Measurements from ENCODE around the gene PCDHB11. TPM values are rescaled to one million over a fixed set of nuclear protein-coding genes. Genes with fewer than 3 reads are reported as not detected.
"Not testable (repeated sequence)": the region's sequence is repeated elsewhere in the genome, so short reads cannot be mapped to it uniquely, and the experiment has no call there.

The PCDHB11 gene
- total RNA-seq, 4 donors from 2014 or later = 0.20 to 1.5 (median 0.61) TPM

GRCh38 chr5:141175933-141176332, 23.5 kb upstream of the PCDHB11 start:
- WGBS, 2 donors (ENCODE audit: low coverage in 1 of 2) = 69 to 72% methylated on average over 1 of the region's 1 CpG
- no peaks in the 10 kb centered on the region for H3K36me3 ChIP-seq
- DNase-seq = no peak
- in situ Hi-C loops (cut with MboI; ENCODE audit: low pct_ligation_motif_present in 1 of 4, low pct_unique_long_range_greater_than_20kb in 1 of 4, low sequenced_read_pairs in 3 of 4) (no loop called here), intact Hi-C loops (cut with DNase I; ENCODE audit: low total_unique reads) (no loop called here)
- H3K27me3 ChIP-seq = peaks cover 18% of the 10 kb centered on the region
- H3K27ac ChIP-seq = no peak overlapping the region
- no peaks in the 10 kb centered on the region for H3K4me1 ChIP-seq
- peaks cover 30% of the 10 kb centered on the region in 2 donors for H3K9me3 ChIP-seq
- TF ChIP-seq, protein P1, sequence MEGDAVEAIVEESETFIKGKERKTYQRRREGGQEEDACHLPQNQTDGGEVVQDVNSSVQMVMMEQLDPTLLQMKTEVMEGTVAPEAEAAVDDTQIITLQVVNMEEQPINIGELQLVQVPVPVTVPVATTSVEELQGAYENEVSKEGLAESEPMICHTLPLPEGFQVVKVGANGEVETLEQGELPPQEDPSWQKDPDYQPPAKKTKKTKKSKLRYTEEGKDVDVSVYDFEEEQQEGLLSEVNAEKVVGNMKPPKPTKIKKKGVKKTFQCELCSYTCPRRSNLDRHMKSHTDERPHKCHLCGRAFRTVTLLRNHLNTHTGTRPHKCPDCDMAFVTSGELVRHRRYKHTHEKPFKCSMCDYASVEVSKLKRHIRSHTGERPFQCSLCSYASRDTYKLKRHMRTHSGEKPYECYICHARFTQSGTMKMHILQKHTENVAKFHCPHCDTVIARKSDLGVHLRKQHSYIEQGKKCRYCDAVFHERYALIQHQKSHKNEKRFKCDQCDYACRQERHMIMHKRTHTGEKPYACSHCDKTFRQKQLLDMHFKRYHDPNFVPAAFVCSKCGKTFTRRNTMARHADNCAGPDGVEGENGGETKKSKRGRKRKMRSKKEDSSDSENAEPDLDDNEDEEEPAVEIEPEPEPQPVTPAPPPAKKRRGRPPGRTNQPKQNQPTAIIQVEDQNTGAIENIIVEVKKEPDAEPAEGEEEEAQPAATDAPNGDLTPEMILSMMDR (IDR thresholded peaks at IDR 0.05) = no peak
- H3K4me3 ChIP-seq = no peak overlapping the region

DNA sequence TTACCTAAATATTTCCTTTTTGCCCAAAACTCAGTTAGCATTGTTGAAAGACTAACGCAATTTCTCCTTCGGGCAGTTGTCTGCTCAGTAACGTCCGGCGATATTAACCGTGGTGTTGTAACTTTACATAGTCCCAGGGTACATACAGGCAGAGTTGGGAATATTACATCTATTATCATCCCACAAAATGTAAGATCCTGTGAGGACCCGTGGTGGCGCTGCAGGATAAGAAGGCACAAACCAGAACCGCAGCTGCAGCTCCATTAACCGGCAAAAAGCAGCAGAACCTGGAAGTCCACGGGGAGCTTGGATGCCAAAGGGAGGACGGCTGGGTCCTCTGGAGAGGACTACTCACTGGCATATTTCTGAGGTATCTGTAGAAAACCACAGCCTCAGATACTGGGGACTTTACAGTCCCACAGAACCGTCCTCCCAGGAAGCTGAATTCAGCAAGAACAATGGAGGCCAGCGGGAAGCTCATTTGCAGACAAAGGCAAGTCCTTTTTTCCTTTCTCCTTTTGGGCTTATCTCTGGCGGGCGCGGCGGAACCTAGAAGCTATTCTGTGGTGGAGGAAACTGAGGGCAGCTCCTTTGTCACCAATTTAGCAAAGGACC, 21.7 kb upstream of the PCDHB11 start, which contains the start of gene PCDHB8:
PCDHB8 (plus strand) TSS at position 214 of the 615 bp plus-strand sequence; CDS start at position 459, 245 bp downstream.
- Histone ChIP-seq H3K9me3 (peaks cover 30% of the 10 kb centered on the region in 2 donors), H3K27me3 (peaks cover 18% of the 10 kb centered on the region)
- H3K4me1 ChIP-seq; in situ Hi-C loops (cut with MboI; ENCODE audit: low pct_ligation_motif_present in 1 of 4, low pct_unique_long_range_greater_than_20kb in 1 of 4, low sequenced_read_pairs in 3 of 4); DNase-seq; H3K36me3 ChIP-seq; H3K4me3 ChIP-seq; H3K27ac ChIP-seq; intact Hi-C loops (cut with DNase I; ENCODE audit: low total_unique reads): not testable (repeated sequence)
- 55 to 70% methylated on average over 7 to 14 of the region's 18 CpGs for WGBS, 2 donors (ENCODE audit: low coverage in 1 of 2)

GRCh38 chr5:141179371-141179770, 20.1 kb upstream of the PCDHB11 start:
- H3K4me1 ChIP-seq; H3K36me3 ChIP-seq; DNase-seq; H3K27ac ChIP-seq; intact Hi-C loops (cut with DNase I; ENCODE audit: low total_unique reads); H3K4me3 ChIP-seq; in situ Hi-C loops (cut with MboI; ENCODE audit: low pct_ligation_motif_present in 1 of 4, low pct_unique_long_range_greater_than_20kb in 1 of 4, low sequenced_read_pairs in 3 of 4): not testable (repeated sequence)
- Histone ChIP-seq H3K27me3 (peaks cover 18% of the 10 kb centered on the region), H3K9me3 (peaks cover 25 to 37% of the 10 kb centered on the region in 2 donors)
- WGBS, 2 donors (ENCODE audit: low coverage in 1 of 2) = 78 to 81% methylated on average over 7 to 38 of the region's 39 CpGs

GRCh38 chr5:141179876-141180275, 19.6 kb upstream of the PCDHB11 start:
- 63% methylated on average over 25 of the region's 32 CpGs; no CpG with 5 or more reads in 1 of the 2 donors for WGBS, 2 donors (ENCODE audit: low coverage in 1 of 2)

DNA sequence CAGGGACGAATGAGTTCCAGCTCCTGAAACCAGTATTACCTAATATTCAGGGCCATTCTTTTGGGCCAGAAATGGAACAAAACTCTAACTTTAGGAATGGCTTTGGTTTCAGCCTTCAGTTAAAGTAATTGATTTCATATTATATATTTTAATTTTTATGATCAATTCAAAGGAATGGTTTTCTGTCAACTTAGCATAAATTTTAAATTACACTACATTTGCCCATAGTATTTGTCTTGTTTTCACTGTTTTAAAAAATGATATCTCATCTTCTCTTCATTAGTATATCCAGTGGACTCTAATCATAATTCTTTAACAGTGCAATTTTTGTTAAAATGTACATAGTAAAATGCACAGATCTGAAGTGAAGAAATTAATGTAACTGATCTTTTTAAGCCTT, 19.1 kb upstream of the PCDHB11 start:
- H3K9me3 ChIP-seq = peaks cover 25 to 38% of the 10 kb centered on the region in 2 donors
- 67% methylated on average over 1 of the region's 1 CpG; no CpG with 5 or more reads in 1 of the 2 donors for WGBS, 2 donors (ENCODE audit: low coverage in 1 of 2)

More at GRCh38 chr5:141179876-141180275, 19.6 kb upstream of the PCDHB11 start:
- H3K27me3 ChIP-seq = peaks cover 18% of the 10 kb centered on the region
- H3K9me3 ChIP-seq = peaks cover 28 to 38% of the 10 kb centered on the region in 2 donors
- H3K36me3 ChIP-seq; H3K4me3 ChIP-seq; H3K4me1 ChIP-seq; H3K27ac ChIP-seq; in situ Hi-C loops (cut with MboI; ENCODE audit: low pct_ligation_motif_present in 1 of 4, low pct_unique_long_range_greater_than_20kb in 1 of 4, low sequenced_read_pairs in 3 of 4); DNase-seq; intact Hi-C loops (cut with DNase I; ENCODE audit: low total_unique reads): not testable (repeated sequence)

More for the DNA sequence above, 19.1 kb upstream of the PCDHB11 start:
- no peak for TF ChIP-seq POLR2AphosphoS5 (IDR thresholded peaks at IDR 0.05)
- no peak for TF ChIP-seq POLR2A (IDR thresholded peaks at IDR 0.05)
- TF ChIP-seq, protein P1 (IDR thresholded peaks at IDR 0.05) = no peak
- TF ChIP-seq EP300 (IDR thresholded peaks at IDR 0.05; ENCODE audit: low read depth) = no peak
- in situ Hi-C loops (cut with MboI; ENCODE audit: low pct_ligation_motif_present in 1 of 4, low pct_unique_long_range_greater_than_20kb in 1 of 4, low sequenced_read_pairs in 3 of 4) (no loop called here), intact Hi-C loops (cut with DNase I; ENCODE audit: low total_unique reads) (no loop called here)
- Histone ChIP-seq H3K4me1 (no peaks in the 10 kb centered on the region), H3K36me3 (no peaks in the 10 kb centered on the region), H3K4me3 (no peak overlapping the region), H3K27me3 (peaks cover 18% of the 10 kb centered on the region), H3K27ac (no peak overlapping the region)
- no peak for DNase-seq

Data from transverse colon (tissue), 4 donors.